Right cardiac atrium (tissue), 5 donors: Measurements from ENCODE around the gene MMP8. TPM values are rescaled to one million over a fixed set of nuclear protein-coding genes. Genes with fewer than 3 reads are reported as not detected.
"Not testable (repeated sequence)": the region's sequence is repeated elsewhere in the genome, so short reads cannot be mapped to it uniquely, and the experiment has no call there.

Experiments
- ATAC-seq, 2 donors: fragments of 200-7000 bp; cut with Tn5 transposase; one replicate each; pipeline versions ENCODE4 v1.8.0 to v1.9.1; 2020; ENCODE audit warnings: moderate library complexity in 2 of 2, mild to moderate bottlenecking in 1 of 2
- DNase-seq, 3 donors: peaks; one replicate each; pipeline ENCODE4 v3.0.0-alpha.2; 2020
- H3K27ac ChIP-seq: one replicate; pipeline ENCODE4 v1.5.1; 2013; ENCODE audit warnings: mild to moderate bottlenecking, low read length, control low read depth, moderate library complexity
- H3K27me3 ChIP-seq: one replicate; pipeline ENCODE4 v1.6.1; 2013; ENCODE audit not compliant: control insufficient read depth, insufficient read depth
- H3K4me1 ChIP-seq: one replicate; pipeline ENCODE4 v1.6.1; 2013; ENCODE audit warnings: low read length; ENCODE audit not compliant: control insufficient read depth, insufficient read depth
- H3K4me3 ChIP-seq: one replicate; pipeline ENCODE4 v1.5.1; 2013; ENCODE audit warnings: low read length, control low read depth
- H3K9me3 ChIP-seq: one replicate; pipeline ENCODE4 v1.6.1; 2013; ENCODE audit warnings: low read length; ENCODE audit not compliant: control insufficient read depth
- WGBS: extraction: QIAGEN DNeasy Blood & Tissue Kit; methylation state at CpG from one replicate; pipeline ENCODE4 v1.1.7; 2013; 5-methylcytosine and 5-hydroxymethylcytosine counted together
- intact Hi-C, 4 donors: fragments of 100-400 bp; cut with DNase I; formaldehyde crosslinking; loops; one replicate each; pipeline versions ENCODE4 v1.11.0 to v1.14.0; 2022 to 2023
- polyA plus RNA-seq: library from polyadenylated mRNA; stranded (reverse); fragments of 200-250 nt; gene quantifications from one replicate; pipeline ENCODE4 v1.2.3, GENCODE V29; 2013
- total RNA-seq, 4 donors: library from RNA; stranded (reverse); fragmentation: NEBNext Ultra II Directional; extraction: Animal tissue kit (Norgen Biotek cat#: 25700); gene quantifications; one replicate each; pipeline ENCODE4 v1.2.1, GENCODE V29; 2021
- donor health status: healthy with polysubstance abuse.
- donor health status: DM: no; HTN: yes; CAD: no.
- donor health status: DM: no; HTN: no; CAD: no.
- donor health status: DM: no; HTN: yes; CAD: no; lungs with severe emphysema.
- donor health status: DM: yes; HTN: yes; CAD: no.

The MMP8 gene
- total and polyA plus RNA-seq, 5 donors: 0.02 to 0.06 TPM; not detected in 3

GRCh38 chr11:102753267-102753666 lies 28.5 kb upstream of the MMP8 start:
- no peaks in the 10 kb centered on the region for H3K27me3 ChIP-seq
- 95% methylated on average over 1 of the region's 1 CpG for WGBS
- DNase-seq: no peak
- intact Hi-C loops: no loop called here
- H3K27ac ChIP-seq: no peak overlapping the region
- no peaks in the 10 kb centered on the region for H3K4me1 ChIP-seq
- no peak overlapping the region for H3K4me3 ChIP-seq
- no peak for ATAC-seq
- no peaks in the 10 kb centered on the region for H3K9me3 ChIP-seq

GRCh38 chr11:102751673-102752072 lies 26.9 kb upstream of the MMP8 start:
- no peaks in the 10 kb centered on the region for H3K9me3 ChIP-seq
- no peaks in the 10 kb centered on the region for H3K27me3 ChIP-seq
- no peak overlapping the region for H3K27ac ChIP-seq
- ATAC-seq: no peak
- no peak overlapping the region for H3K4me3 ChIP-seq
- intact Hi-C loops: no loop called here
- no peak for DNase-seq
- H3K4me1 ChIP-seq: no peaks in the 10 kb centered on the region

GRCh38 chr11:102749101-102749722 lies 24.5 kb upstream of the MMP8 start:
- intact Hi-C loops: no loop called here
- no peak for ATAC-seq

GRCh38 chr11:102746746-102747578 lies 22.2 kb upstream of the MMP8 start:
- H3K4me3 ChIP-seq, H3K4me1 ChIP-seq, H3K27ac ChIP-seq, ATAC-seq, intact Hi-C loops, DNase-seq, H3K9me3 ChIP-seq, H3K27me3 ChIP-seq: not testable (repeated sequence)
- WGBS: 81% methylated on average over 32 of the region's 32 CpGs

More at GRCh38 chr11:102749101-102749722, 24.5 kb upstream of the MMP8 start:
- H3K9me3 ChIP-seq: no peaks in the 10 kb centered on the region
- no peak overlapping the region for H3K27ac ChIP-seq
- no peak for DNase-seq
- H3K4me1 ChIP-seq: no peaks in the 10 kb centered on the region
- no peak overlapping the region for H3K4me3 ChIP-seq
- no peaks in the 10 kb centered on the region for H3K27me3 ChIP-seq

GRCh38 chr11:102734650-102735049 lies 9.9 kb upstream of the MMP8 start:
- ATAC-seq: no peak
- no peak overlapping the region for H3K4me3 ChIP-seq
- intact Hi-C loops: no loop called here
- H3K4me1 ChIP-seq: no peaks in the 10 kb centered on the region
- no peaks in the 10 kb centered on the region for H3K9me3 ChIP-seq
- no peak overlapping the region for H3K27ac ChIP-seq
- DNase-seq: no peak
- no peaks in the 10 kb centered on the region for H3K27me3 ChIP-seq

GRCh38 chr11:102733232-102733875 lies 8.6 kb upstream of the MMP8 start:
- Histone ChIP-seq H3K9me3 (no peaks in the 10 kb centered on the region), H3K27me3 (no peaks in the 10 kb centered on the region), H3K4me3 (no peak overlapping the region), H3K27ac (no peak overlapping the region), H3K4me1 (no peaks in the 10 kb centered on the region)
- peak in 1 of 2 donors; percentile 35 for ATAC-seq
- peak; percentile 25 to 64 (median 58) for DNase-seq
- WGBS: 41% methylated on average over 8 of the region's 8 CpGs
- intact Hi-C loops: no loop called here

GRCh38 chr11:102730944-102731343 lies 6.2 kb upstream of the MMP8 start:
- 56% methylated on average over 8 of the region's 8 CpGs for WGBS
- intact Hi-C loops, H3K4me1 ChIP-seq: not testable (repeated sequence)

GRCh38 chr11:102729849-102730815 lies 5.4 kb upstream of the MMP8 start:
- Histone ChIP-seq H3K27ac (no peak overlapping the region), H3K4me3 (no peak overlapping the region), H3K4me1 (no peaks in the 10 kb centered on the region), H3K27me3 (no peaks in the 10 kb centered on the region), H3K9me3 (no peaks in the 10 kb centered on the region)
- no peak for ATAC-seq
- intact Hi-C loops: no loop called here
- DNase-seq: no peak
- WGBS: 64% methylated on average over 9 of the region's 9 CpGs

More at GRCh38 chr11:102730944-102731343, 6.2 kb upstream of the MMP8 start:
- not testable (repeated sequence) for DNase-seq, ATAC-seq, H3K4me3 ChIP-seq, H3K9me3 ChIP-seq, H3K27ac ChIP-seq, H3K27me3 ChIP-seq

GRCh38 chr11:102727890-102728289 lies 3.1 kb upstream of the MMP8 start:
- no peak for DNase-seq
- no peaks in the 10 kb centered on the region for H3K27me3 ChIP-seq
- WGBS: 65% methylated on average over 2 of the region's 2 CpGs
- no peaks in the 10 kb centered on the region for H3K9me3 ChIP-seq
- peak in 1 of 2 donors; percentile 41 for ATAC-seq
- no peak overlapping the region for H3K27ac ChIP-seq
- H3K4me1 ChIP-seq: no peaks in the 10 kb centered on the region
- intact Hi-C loops: no loop called here
- no peak overlapping the region for H3K4me3 ChIP-seq

GRCh38 chr11:102722821-102723220 lies 1.9 kb downstream of the MMP8 start:
- Histone ChIP-seq H3K27ac (no peak overlapping the region), H3K27me3 (no peaks in the 10 kb centered on the region), H3K4me1 (no peaks in the 10 kb centered on the region), H3K4me3 (no peak overlapping the region), H3K9me3 (no peaks in the 10 kb centered on the region)
- no peak for DNase-seq
- intact Hi-C loops: no loop called here
- ATAC-seq: no peak
